ENCODE measurements around the gene QARS1.
A peak's percentile ranks its signal among the peaks of the same experiment; 100 is the strongest.

The QARS1 gene

GRCh38 chr3:49111347-49111746, 6.8 kb upstream of the QARS1 start:
- H3K4me3 ChIP-seq (replicated peaks in 1 of 2; ENCODE audit: low read depth in 2 of 2, low read length in 2 of 2) = no peak overlapping the region
- DNase-seq (ENCODE audit: low read depth in 2 of 2) = no peak
- TF ChIP-seq CTCF (IDR thresholded peaks at IDR 0.05; ENCODE audit: low read depth, low read length) = no peak

DNA sequence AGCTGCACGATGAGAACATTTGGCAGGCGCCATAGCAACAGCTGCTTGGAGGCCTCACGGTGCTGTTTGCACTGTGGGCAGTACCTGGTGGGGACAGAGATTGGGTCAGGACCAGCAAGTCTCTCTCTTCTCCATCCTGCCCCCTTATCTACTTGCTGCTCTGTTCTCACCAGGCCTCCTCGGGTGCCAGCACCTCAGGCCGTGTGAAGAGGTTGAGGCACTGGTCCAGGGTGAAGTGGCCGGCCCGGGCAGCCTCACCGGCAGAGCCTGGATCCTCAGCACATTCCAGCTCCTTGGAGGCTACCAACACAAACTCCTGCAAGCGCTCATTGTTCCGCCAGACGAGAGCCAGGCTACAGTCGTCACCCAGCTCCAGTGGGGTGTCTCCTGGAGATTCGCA, 6.2 kb upstream of the QARS1 start:
- no peak for TF ChIP-seq CTCF (IDR thresholded peaks at IDR 0.05; ENCODE audit: low read depth, low read length)

GRCh38 chr3:49108346-49108745, 3.8 kb upstream of the QARS1 start:
- no peak overlapping the region for H3K4me3 ChIP-seq (replicated peaks in 1 of 2; ENCODE audit: low read depth in 2 of 2, low read length in 2 of 2)
- DNase-seq (ENCODE audit: low read depth in 2 of 2) = no peak
- TF ChIP-seq CTCF (IDR thresholded peaks at IDR 0.05; ENCODE audit: low read depth, low read length) = no peak

More for the DNA sequence above, 6.2 kb upstream of the QARS1 start:
- DNase-seq (ENCODE audit: low read depth in 2 of 2) = no peak
- no peak overlapping the region for H3K4me3 ChIP-seq (replicated peaks in 1 of 2; ENCODE audit: low read depth in 2 of 2, low read length in 2 of 2)

DNA sequence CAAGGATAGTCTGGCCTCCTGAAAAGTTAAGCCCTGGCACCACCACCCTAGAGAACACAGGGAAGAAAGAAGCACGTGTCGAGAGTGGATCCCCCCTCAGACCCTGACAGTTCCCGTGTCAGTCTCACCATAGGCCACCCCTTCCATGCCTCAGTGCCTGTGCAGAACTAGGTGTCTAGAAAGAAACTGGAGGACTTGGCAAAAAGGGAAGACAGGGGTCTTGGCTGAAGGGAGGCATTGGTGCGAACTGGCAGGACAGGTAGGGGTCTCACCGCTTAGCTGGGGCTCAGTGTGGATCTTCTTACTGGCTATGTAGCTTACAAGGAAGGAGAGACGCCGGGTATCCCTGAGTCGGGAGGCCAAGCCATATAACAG, 518 bp downstream of the QARS1 start:
- peak overlapping the region; percentile 85 to 93 for H3K4me3 ChIP-seq (replicated peaks in 1 of 2; ENCODE audit: low read depth in 2 of 2, low read length in 2 of 2)
- DNase-seq (ENCODE audit: low read depth in 2 of 2) = no peak
- TF ChIP-seq CTCF (IDR thresholded peaks at IDR 0.05; ENCODE audit: low read depth, low read length) = no peak

GRCh38 chr3:49100046-49100615, 4.4 kb downstream of the QARS1 start:
- H3K4me3 ChIP-seq (replicated peaks in 1 of 2; ENCODE audit: low read depth in 2 of 2, low read length in 2 of 2) = no peak overlapping the region
- DNase-seq (ENCODE audit: low read depth in 2 of 2) = no peak
- no peak for TF ChIP-seq CTCF (IDR thresholded peaks at IDR 0.05; ENCODE audit: low read depth, low read length)

DNA sequence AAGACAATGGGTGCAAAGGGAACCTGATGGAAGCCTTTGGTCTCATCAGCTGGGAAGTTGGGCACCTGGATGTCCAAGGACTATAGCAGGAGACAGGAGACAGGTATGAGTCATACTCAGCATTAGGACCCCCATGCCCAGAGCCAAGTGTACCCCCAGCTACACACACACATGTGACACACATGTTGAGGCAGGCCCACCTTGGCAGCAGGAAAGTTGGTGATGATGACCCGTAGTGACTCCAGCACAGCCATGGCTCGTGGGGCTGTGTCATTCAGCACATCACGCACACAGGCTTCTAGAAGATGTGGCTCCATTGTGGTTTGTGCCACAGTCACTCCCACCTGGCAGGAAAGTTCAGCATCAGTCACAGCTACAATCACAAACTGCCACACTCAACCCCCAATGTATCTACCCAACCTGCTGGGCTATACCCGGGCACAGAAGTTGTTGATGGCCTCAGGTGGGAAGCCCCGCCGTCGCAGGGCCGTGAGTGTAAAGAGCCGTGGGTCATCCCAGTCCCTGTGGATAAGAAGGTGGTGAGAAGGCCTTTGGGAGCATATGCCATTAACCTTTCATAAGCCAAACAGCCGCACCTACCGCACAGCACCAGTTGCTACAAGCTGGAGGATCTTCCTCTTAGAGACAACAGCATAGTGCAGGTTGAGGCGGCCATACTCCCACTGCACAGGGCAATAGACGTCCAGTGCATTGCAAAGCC, 5.5 kb downstream of the QARS1 start:
- no peak for DNase-seq (ENCODE audit: low read depth in 2 of 2)
- TF ChIP-seq CTCF (IDR thresholded peaks at IDR 0.05; ENCODE audit: low read depth, low read length) = no peak
- no peak overlapping the region for H3K4me3 ChIP-seq (replicated peaks in 1 of 2; ENCODE audit: low read depth in 2 of 2, low read length in 2 of 2)
